ENCODE measurements around the gene PCSK5.

Gene PCSK5

GRCh38 chr9:76153902-76154629 lies 263.6 kb downstream of the PCSK5 start:
- DNase-seq = peak; percentile 71

GRCh38 chr9:76155361-76155760 lies 264.9 kb downstream of the PCSK5 start:
- DNase-seq = no peak

- no peak for DNase-seq
These were observed 268.2 kb downstream of the PCSK5 start for GRCh38 chr9:76158713-76159112.

- DNase-seq = no peak
These were observed 268.9 kb downstream of the PCSK5 start for GRCh38 chr9:76159293-76159926.

GRCh38 chr9:76161106-76161505 lies 270.6 kb downstream of the PCSK5 start:
- DNase-seq = no peak

- no peak for DNase-seq
These were observed 271.1 kb downstream of the PCSK5 start for GRCh38 chr9:76161541-76161940.

- DNase-seq = no peak
These were observed 271.7 kb downstream of the PCSK5 start for GRCh38 chr9:76162086-76162730.

- no peak for DNase-seq
These were observed 272.5 kb downstream of the PCSK5 start for GRCh38 chr9:76162751-76163500.

GRCh38 chr9:76166526-76166925 lies 276.1 kb downstream of the PCSK5 start:
- DNase-seq = no peak

- no peak for DNase-seq
These were observed 285.7 kb downstream of the PCSK5 start for GRCh38 chr9:76176171-76176570.

GRCh38 chr9:76177931-76178330 lies 287.5 kb downstream of the PCSK5 start:
- DNase-seq = no peak

- peak; percentile 73 for DNase-seq
These were observed 290.1 kb downstream of the PCSK5 start for GRCh38 chr9:76180541-76180940.

GRCh38 chr9:76181020-76181641 lies 290.7 kb downstream of the PCSK5 start:
- peak; percentile 90 for DNase-seq

GRCh38 chr9:76181781-76182180 lies 291.3 kb downstream of the PCSK5 start:
- DNase-seq = no peak

- DNase-seq = no peak
These were observed 295.0 kb downstream of the PCSK5 start for GRCh38 chr9:76185432-76185831.

GRCh38 chr9:76188286-76188685 lies 297.8 kb downstream of the PCSK5 start:
- no peak for DNase-seq

GRCh38 chr9:76188905-76189304 lies 298.4 kb downstream of the PCSK5 start:
- no peak for DNase-seq

- no peak for DNase-seq
These were observed 301.0 kb downstream of the PCSK5 start for GRCh38 chr9:76191493-76191892.

- no peak for DNase-seq
These were observed 301.5 kb downstream of the PCSK5 start for GRCh38 chr9:76192013-76192412.

- no peak for DNase-seq
These were observed 304.4 kb downstream of the PCSK5 start for GRCh38 chr9:76194896-76195295.

GRCh38 chr9:76198336-76198735 lies 307.9 kb downstream of the PCSK5 start:
- no peak for DNase-seq

- no peak for DNase-seq
These were observed 309.8 kb downstream of the PCSK5 start for GRCh38 chr9:76200315-76200714.

- no peak for DNase-seq
These were observed 310.3 kb downstream of the PCSK5 start for GRCh38 chr9:76200745-76201144.

Data from NCI-H2029 treated with DMSO at 0.1 percent for 48 hours (cell line).